Esophagus squamous epithelium (tissue), 5 donors: ENCODE results near the gene TSEN34. TPM values are rescaled to one million over a fixed set of nuclear protein-coding genes. Genes with fewer than 3 reads are reported as not detected.
"Not testable (repeated sequence)": the region's sequence is repeated elsewhere in the genome, so short reads cannot be mapped to it uniquely, and the experiment has no call there.

Experiments
- DNase-seq: peaks from one replicate; lab custom pipeline; 2025; lab: John Stamatoyannopoulos, UW
- H3K27ac ChIP-seq, 4 donors: fragments of 200-600 bp; sonication (generic); one replicate each; pipeline ENCODE4 v1.5.1; 2016 to 2019; ENCODE audit warnings: mild to moderate bottlenecking in 1 of 4
- H3K27me3 ChIP-seq, 4 donors: fragments of 200-600 bp; sonication (generic); 1 replicate in 3 of 4; 2 replicates in 1 of 4; pipeline versions ENCODE4 v1.5.1 to v1.6.0; 2017 to 2021; ENCODE audit warnings: antibody characterized with exemption in 1 of 4
- H3K36me3 ChIP-seq, 3 donors: fragments of 200-600 bp; sonication (generic); one replicate each; pipeline ENCODE4 v1.5.1; 2016 to 2019
- H3K4me1 ChIP-seq, 3 donors: fragments of 200-600 bp; sonication (generic); one replicate each; pipeline ENCODE4 v1.5.1; 2017 to 2019
- H3K4me3 ChIP-seq, 4 donors: fragments of 200-600 bp; sonication (generic); 1 replicate in 3 of 4; 2 replicates in 1 of 4; pipeline ENCODE4 v1.5.1; 2016 to 2019; ENCODE audit warnings: mild to moderate bottlenecking in 2 of 4, moderate library complexity in 1 of 4
- H3K9me3 ChIP-seq, 3 donors: fragments of 200-600 bp; sonication (generic); one replicate each; pipeline ENCODE4 v1.5.1; 2016 to 2019
- WGBS, 2 donors: methylation state at CpG; one replicate each; pipeline ENCODE4 v1.1.5; 2018; 5-methylcytosine and 5-hydroxymethylcytosine counted together
- intact Hi-C: fragments of 100-400 bp; cut with DNase I; formaldehyde crosslinking; loops from one replicate; pipeline ENCODE4 v1.15.0; 2022
- total RNA-seq, 4 donors: library from RNA; depleted of rRNA; stranded (reverse); fragments of >200 nt; gene quantifications; one replicate each; pipeline ENCODE4 v1.1.0, GENCODE V29; 2016
- donor health status: DM: yes; HTN: yes; CAD: no.

TSEN34 gene
- total RNA-seq, 4 donors from 2014 or later: 56.1 to 70.9 (median 64.4) TPM

DNA sequence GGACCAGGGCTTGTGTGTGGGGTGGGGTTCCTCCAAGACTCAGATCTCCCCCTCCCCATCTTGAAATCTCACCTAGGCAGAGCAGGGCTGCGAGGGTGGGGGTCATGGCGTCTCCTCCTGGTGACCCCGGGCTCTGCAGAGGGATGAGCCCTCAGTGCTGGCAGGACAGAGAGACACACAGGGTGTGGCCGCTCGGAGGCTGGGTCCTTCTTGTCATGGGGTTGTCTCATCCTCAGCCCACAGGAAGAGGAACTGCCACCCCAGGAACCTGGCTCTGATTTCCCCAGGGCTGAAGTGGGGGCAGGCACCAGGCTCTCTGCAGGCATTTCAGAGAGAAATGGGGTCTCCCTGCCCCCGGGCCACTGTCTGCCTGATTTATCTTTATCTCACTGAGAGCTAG is 51.5 kb downstream of the TSEN34 start, which contains the start of gene LILRA6:
Gene LILRA6 (minus strand): TSS at position 145 of the 400 bp plus-strand sequence.
- no CpG with 5 or more reads among the region's 6 CpGs for WGBS, 2 donors
- H3K4me3 ChIP-seq, H3K27me3 ChIP-seq, H3K9me3 ChIP-seq, intact Hi-C loops, DNase-seq, H3K27ac ChIP-seq, H3K4me1 ChIP-seq, H3K36me3 ChIP-seq: not testable (repeated sequence)

DNA sequence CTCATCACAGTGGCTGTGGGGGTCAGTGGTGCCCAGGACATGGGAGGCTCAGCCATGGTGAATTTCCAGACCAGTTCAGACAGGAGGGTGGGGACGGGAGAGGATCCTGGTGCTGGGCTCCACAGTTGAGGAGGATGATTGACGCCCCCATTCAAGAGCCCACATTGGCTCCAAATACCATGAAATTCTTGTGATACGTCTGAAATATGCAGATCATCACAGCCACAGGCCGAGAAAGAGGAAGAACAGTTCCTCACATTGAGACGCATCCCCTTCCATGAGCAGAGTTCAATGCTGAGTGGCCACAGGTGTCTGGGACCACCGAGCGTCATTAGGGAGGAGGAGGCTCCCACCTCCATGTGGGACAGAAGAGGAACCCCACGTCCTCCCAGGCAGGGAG is 52.7 kb downstream of the TSEN34 start:
- not testable (repeated sequence) for H3K36me3 ChIP-seq
- WGBS, 2 donors: no CpG with 5 or more reads among the region's 8 CpGs

More for the DNA sequence above, 52.7 kb downstream of the TSEN34 start:
- DNase-seq, H3K4me3 ChIP-seq, H3K27ac ChIP-seq, H3K27me3 ChIP-seq, H3K9me3 ChIP-seq, intact Hi-C loops, H3K4me1 ChIP-seq: not testable (repeated sequence)

Other genes with a start within 250 kb of the TSEN34 start
- not detected for gene CACNG8, start 228.4 kb upstream of the TSEN34 start, total RNA-seq
- gene CACNG6, start 199.7 kb upstream of the TSEN34 start, total RNA-seq: 1 to 10 TPM in 1 of 4 donors, not detected in 3; 1.4 TPM
- gene VSTM1, start 127.4 kb upstream of the TSEN34 start, total RNA-seq: not detected
- not detected for gene TARM1, start 109.9 kb upstream of the TSEN34 start, total RNA-seq
- gene OSCAR, start 90.5 kb upstream of the TSEN34 start, total RNA-seq: 1 to 10 TPM in 2 of 4 donors, under 1 TPM in 1, not detected in 1; 0.70 to 1.6 (median 1.3) TPM
- 10 to 100 TPM; 20.9 to 29.5 (median 25.4) TPM for gene NDUFA3, start 88.5 kb upstream of the TSEN34 start, total RNA-seq
- 1 to 10 TPM; 6.1 to 9.0 (median 7.4) TPM for gene TFPT, start 75.7 kb upstream of the TSEN34 start, total RNA-seq
- gene PRPF31, start 75.6 kb upstream of the TSEN34 start, total RNA-seq: 10 to 100 TPM; 41.8 to 49.2 (median 43.2) TPM
- gene CNOT3, start 53.5 kb upstream of the TSEN34 start, total RNA-seq: 10 to 100 TPM; 18.0 to 27.9 (median 18.7) TPM
- 1 to 10 TPM; 1.7 to 4.7 (median 4.3) TPM for gene LENG1, start 31.6 kb upstream of the TSEN34 start, total RNA-seq
- gene TMC4, start 18.1 kb upstream of the TSEN34 start, total RNA-seq: 10 to 100 TPM in 3 of 4 donors, 1 to 10 TPM in 1; 4.0 to 45.6 (median 17.5) TPM
- gene MBOAT7, start 1.7 kb upstream of the TSEN34 start, total RNA-seq: 10 to 100 TPM; 32.2 to 56.2 (median 40.8) TPM
- 1,000 to 10,000 TPM; 1,466 to 2,803 (median 2,105) TPM for gene RPS9, start 9.6 kb downstream of the TSEN34 start, total RNA-seq
- 10 to 100 TPM in 1 of 4 donors, 1 to 10 TPM in 2, not detected in 1; 7.8 to 18.8 (median 8.3) TPM for gene LILRB3, start 31.7 kb downstream of the TSEN34 start, total RNA-seq
- gene LILRA6, start 51.5 kb downstream of the TSEN34 start, total RNA-seq: 1 to 10 TPM in 1 of 4 donors, under 1 TPM in 2, not detected in 1; 0.53 to 1.7 (median 0.95) TPM
- gene LILRB5, start 66.0 kb downstream of the TSEN34 start, total RNA-seq: 1 to 10 TPM in 3 of 4 donors, not detected in 1; 1.4 to 9.3 (median 5.8) TPM
- 1 to 10 TPM in 2 of 4 donors, under 1 TPM in 1, not detected in 1; 0.40 to 1.9 (median 1.0) TPM for gene LILRB2, start 89.8 kb downstream of the TSEN34 start, total RNA-seq
- 1 to 10 TPM in 1 of 4 donors, under 1 TPM in 2, not detected in 1; 0.38 to 1.4 (median 0.70) TPM for gene LILRA5, start 121.9 kb downstream of the TSEN34 start, total RNA-seq
- under 1 TPM in 1 of 4 donors, not detected in 3; 0.19 TPM for gene LILRA4, start 147.9 kb downstream of the TSEN34 start, total RNA-seq
- gene LAIR1, start 173.6 kb downstream of the TSEN34 start, total RNA-seq: 10 to 100 TPM in 2 of 4 donors, 1 to 10 TPM in 1, under 1 TPM in 1; 0.57 to 11.4 (median 6.1) TPM
- 1 to 10 TPM in 2 of 4 donors, under 1 TPM in 1, not detected in 1; 0.44 to 4.4 (median 2.0) TPM for gene TTYH1, start 224.2 kb downstream of the TSEN34 start, total RNA-seq